Subcutaneous adipose tissue (tissue), 4 donors: ENCODE results near the gene RPL6. TPM values are rescaled to one million over a fixed set of nuclear protein-coding genes. Genes with fewer than 3 reads are reported as not detected.

Experiments used
- total RNA-seq, 4 donors: library from RNA; depleted of rRNA; stranded (reverse); fragments of >200 nt; gene quantifications; one replicate each; pipeline ENCODE4 v1.1.0, GENCODE V29; 2016
- TF ChIP-seq, protein P1 (sequence below): fragments of 450-650 bp; IDR thresholded peaks from one replicate; pipeline ENCODE4 v1.5.1; 2016; ENCODE audit warnings: low read depth, mild to moderate bottlenecking, control low read depth, antibody characterized with exemption, moderate library complexity

RPL6 gene
- total RNA-seq, 4 donors from 2014 or later, result 1,581 to 1,626 (median 1,603) TPM

DNA sequence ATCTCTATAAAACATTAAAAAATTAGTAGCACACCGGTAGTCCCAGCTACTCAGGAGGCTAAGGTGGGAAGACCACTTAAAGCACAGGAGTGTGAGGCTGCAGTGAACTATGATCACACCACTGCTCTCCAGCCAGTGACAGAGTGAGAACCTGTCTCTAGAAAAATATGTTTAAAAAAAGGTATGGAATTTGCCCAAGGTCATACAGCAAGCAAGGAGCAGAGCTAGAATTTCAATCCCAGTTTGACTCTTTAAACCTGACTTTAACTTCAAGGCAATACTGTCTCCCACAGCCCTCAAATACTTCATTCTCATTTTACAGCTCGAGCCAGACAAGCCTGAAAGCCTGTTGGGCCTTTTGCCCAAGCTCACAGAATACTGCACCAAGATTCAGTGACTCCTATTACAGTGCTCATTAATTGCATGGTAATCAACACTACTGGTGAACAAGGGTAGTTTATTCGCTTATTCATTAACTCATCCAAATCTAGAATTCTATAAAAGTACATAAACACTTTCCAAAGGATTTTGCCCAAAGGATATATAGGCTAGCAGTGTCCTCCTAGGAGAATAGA lies 35.2 kb downstream of the RPL6 start:
- TF ChIP-seq, protein P1, sequence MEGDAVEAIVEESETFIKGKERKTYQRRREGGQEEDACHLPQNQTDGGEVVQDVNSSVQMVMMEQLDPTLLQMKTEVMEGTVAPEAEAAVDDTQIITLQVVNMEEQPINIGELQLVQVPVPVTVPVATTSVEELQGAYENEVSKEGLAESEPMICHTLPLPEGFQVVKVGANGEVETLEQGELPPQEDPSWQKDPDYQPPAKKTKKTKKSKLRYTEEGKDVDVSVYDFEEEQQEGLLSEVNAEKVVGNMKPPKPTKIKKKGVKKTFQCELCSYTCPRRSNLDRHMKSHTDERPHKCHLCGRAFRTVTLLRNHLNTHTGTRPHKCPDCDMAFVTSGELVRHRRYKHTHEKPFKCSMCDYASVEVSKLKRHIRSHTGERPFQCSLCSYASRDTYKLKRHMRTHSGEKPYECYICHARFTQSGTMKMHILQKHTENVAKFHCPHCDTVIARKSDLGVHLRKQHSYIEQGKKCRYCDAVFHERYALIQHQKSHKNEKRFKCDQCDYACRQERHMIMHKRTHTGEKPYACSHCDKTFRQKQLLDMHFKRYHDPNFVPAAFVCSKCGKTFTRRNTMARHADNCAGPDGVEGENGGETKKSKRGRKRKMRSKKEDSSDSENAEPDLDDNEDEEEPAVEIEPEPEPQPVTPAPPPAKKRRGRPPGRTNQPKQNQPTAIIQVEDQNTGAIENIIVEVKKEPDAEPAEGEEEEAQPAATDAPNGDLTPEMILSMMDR, result no peak

DNA sequence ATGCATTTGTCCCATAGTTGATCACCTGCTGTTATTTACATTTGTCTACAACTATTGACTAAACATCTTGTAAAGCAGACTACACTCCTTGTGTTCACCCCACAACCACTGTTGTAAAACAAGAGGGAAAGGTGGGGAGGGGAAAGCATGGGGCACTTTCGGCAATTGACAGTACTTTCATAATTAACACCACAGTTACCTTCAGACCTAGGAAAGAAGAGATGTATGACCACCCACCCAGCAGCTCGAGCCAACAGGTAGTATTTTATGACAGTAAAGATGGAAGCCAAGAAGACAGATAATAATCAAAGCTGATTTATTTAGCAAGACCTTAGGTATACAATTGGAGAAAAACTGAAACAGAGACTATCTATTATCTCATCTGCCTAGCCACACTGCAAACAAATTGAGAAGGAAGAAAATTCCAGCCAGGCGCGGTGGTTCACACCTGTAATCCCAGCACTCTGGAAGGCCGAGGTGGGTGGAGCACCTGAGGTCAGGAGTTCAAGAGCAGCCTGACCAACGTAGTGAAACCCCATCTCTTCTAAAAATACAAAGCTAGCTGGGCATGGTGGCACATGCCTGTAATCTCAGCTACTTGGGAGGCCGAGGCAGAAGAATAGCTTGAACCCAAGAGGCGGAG lies 38.4 kb downstream of the RPL6 start:
- TF ChIP-seq, protein P1, result no peak

DNA sequence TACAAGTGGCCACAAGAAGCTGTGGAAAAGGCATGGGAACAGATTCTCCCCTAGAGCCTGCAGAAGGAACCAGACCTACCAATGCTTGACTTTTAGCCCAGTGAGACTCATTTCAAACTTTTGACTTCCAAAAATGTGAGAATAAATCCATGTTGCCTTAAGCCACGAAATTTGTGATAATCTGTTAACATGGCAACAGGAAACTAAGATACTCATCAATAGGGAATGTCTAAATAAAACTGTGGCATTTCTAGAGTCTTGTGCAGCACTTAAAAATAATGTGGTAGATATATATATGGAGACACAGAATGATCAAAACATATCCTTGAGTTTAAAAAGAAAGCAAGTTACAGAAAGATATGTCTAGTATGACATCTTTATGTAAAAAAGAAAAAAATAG lies 39.2 kb downstream of the RPL6 start:
- TF ChIP-seq, protein P1, result no peak

DNA sequence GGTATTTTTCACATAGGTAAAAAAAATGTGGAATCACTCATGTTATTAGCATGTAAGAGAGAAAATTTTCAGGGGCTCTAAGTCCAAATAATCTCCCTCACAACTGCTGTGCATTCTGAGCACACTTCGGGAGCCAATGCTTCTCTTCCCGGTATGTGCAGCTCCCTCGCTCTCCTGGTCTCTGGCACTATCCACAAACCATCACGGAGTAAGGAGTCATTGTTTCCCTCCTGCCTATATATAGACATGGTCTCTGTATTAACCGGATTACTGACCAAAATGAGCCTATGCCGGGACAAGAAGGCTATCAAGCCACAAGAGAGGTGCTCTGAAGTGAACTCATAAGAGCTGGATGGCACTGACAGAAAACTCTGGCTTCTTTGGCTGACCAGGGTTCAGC lies 40.5 kb downstream of the RPL6 start:
- TF ChIP-seq, protein P1, result no peak

DNA sequence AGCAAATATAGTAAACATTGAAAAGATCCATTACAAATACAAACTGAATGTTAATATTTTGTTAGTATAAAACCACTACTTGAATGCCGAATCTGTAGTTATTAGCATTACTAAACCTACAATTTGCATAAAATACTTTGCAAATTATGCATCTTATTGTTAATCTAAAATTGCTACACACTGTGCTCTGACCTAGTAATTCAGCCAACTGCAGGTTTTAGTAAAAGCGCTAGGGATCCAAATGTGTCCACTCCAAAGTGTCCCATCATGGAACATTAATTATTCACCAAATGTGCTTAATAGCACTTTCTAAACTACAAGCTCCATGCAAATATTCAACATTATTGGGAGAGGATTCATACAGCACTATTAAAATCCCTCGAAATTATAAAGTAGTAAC lies 41.4 kb downstream of the RPL6 start:
- TF ChIP-seq, protein P1, result no peak

DNA sequence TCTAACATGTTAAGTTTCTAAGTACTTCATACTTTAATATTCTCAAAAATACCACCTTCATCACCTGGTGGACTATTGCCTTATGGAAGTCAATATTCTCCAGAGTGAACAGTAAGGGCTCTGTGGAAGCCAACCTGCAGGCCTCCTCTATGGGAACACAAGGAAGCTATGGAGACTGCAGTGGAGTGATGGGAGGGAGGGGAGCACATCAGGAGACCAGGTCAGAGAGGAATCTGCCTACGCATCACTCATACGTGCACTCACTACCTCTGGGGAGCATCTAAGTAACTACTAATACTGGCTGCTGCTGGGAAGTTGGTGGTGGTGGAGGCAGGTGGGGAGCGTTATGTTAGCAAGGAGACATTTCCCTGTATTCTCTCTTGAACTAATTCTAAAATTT lies 47.1 kb downstream of the RPL6 start:
- TF ChIP-seq, protein P1, result no peak

DNA sequence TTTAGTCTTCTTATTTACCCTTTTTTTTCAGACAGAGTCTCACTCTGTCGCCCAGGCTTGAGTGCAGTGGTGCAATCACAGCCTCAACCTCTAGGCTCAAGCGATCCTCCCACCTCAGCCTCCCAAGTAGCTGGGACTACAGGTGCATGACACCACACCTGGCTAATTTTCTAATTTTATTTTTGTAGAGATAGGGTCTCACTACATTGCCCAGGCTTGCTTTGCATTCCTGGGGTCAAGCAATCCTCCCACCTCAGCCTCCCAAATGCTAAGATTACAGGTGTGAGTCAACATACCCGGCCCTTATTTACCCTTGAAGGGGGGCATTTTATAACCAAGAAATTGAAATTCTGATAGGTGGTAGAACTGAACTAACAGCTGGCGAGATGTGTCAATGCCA lies 48.1 kb downstream of the RPL6 start:
- TF ChIP-seq, protein P1, result no peak
